Erythroblast (primary cell): ENCODE data around the gene GPR176.

Experiments used
- GATA1 ChIP-seq: IDR thresholded peaks from 2 replicates; pipeline ENCODE4 v1.6.1; 2011; ENCODE audit warnings: low read depth, mild to moderate bottlenecking, control low read depth, low read length, moderate library complexity
- POLR2A ChIP-seq: IDR thresholded peaks from 2 replicates; pipeline ENCODE4 v1.6.1; 2011; ENCODE audit warnings: mild to moderate bottlenecking, low read length

- TF ChIP-seq POLR2A (no peak), GATA1 (no peak)
Observed at GRCh38 chr15:39846108-39846507, 74.0 kb downstream of the GPR176 start.
